HUES64 (cell line): ENCODE measurements around the gene XAGE3.

Experiments
- H3K27ac ChIP-seq: 2 replicates; pipeline ENCODE4 v1.7.0; 2013; ENCODE audit warnings: low read depth, low read length, inconsistent platforms
- H3K27me3 ChIP-seq: 2 replicates; pipeline ENCODE4 v1.6.1; 2013; ENCODE audit warnings: mild to moderate bottlenecking, low read length; ENCODE audit not compliant: insufficient read depth
- H3K36me3 ChIP-seq: 2 replicates; pipeline ENCODE4 v1.6.1; 2013; ENCODE audit warnings: mild to moderate bottlenecking, low read length; ENCODE audit not compliant: insufficient read depth
- H3K4me1 ChIP-seq: 2 replicates; pipeline ENCODE4 v1.6.1; 2013; ENCODE audit warnings: mild to moderate bottlenecking, low read length, moderate library complexity; ENCODE audit not compliant: insufficient read depth
- H3K4me3 ChIP-seq: 2 replicates; pipeline ENCODE4 v1.5.1; 2013; ENCODE audit warnings: mild to moderate bottlenecking, low read length, moderate library complexity
- H3K9ac ChIP-seq: 2 replicates; pipeline ENCODE4 v1.6.1; 2013; ENCODE audit warnings: mild to moderate bottlenecking, low read depth, low read length
- H3K9me3 ChIP-seq: 2 replicates; pipeline ENCODE4 v1.6.1; 2013; ENCODE audit warnings: low read depth, low read length; ENCODE audit not compliant: insufficient read depth
- WGBS: fragments of 150-250, 120-280 bp; methylation state at CpG from one replicate; pipeline ENCODE4 v1.1.7; 2013; ENCODE audit warnings: missing lambda C conversion rate; 5-methylcytosine and 5-hydroxymethylcytosine counted together

The XAGE3 gene

GRCh38 chrX:52830551-52830950, 37.3 kb downstream of the XAGE3 start:
- no peaks in the 10 kb centered on the region for H3K36me3 ChIP-seq
- WGBS: 61% methylated on average over 3 of the region's 3 CpGs
- no peak overlapping the region for H3K27ac ChIP-seq
- H3K9ac ChIP-seq: no peak overlapping the region
- H3K27me3 ChIP-seq: no peaks in the 10 kb centered on the region
- no peak overlapping the region for H3K4me3 ChIP-seq
- H3K9me3 ChIP-seq: no peaks in the 10 kb centered on the region
- H3K4me1 ChIP-seq: no peaks in the 10 kb centered on the region

- H3K9me3 ChIP-seq: no peaks in the 10 kb centered on the region
- WGBS: 33% methylated on average over 2 of the region's 2 CpGs
- H3K36me3 ChIP-seq: no peaks in the 10 kb centered on the region
- no peak overlapping the region for H3K27ac ChIP-seq
- no peaks in the 10 kb centered on the region for H3K27me3 ChIP-seq
- no peak overlapping the region for H3K9ac ChIP-seq
- H3K4me1 ChIP-seq: no peaks in the 10 kb centered on the region
- no peak overlapping the region for H3K4me3 ChIP-seq
Measured at GRCh38 chrX:52824608-52825007, 43.3 kb downstream of the XAGE3 start.

- Histone ChIP-seq H3K9me3 (no peaks in the 10 kb centered on the region), H3K27me3 (peaks cover 2% of the 10 kb centered on the region; the same call in 1 of the 2 replicates), H3K36me3 (no peaks in the 10 kb centered on the region), H3K4me3 (no peak overlapping the region), H3K27ac (no peak overlapping the region), H3K9ac (no peak overlapping the region), H3K4me1 (no peaks in the 10 kb centered on the region)
- 81% methylated on average over 8 of the region's 11 CpGs for WGBS
Measured at GRCh38 chrX:52821079-52821760, 46.7 kb downstream of the XAGE3 start.

GRCh38 chrX:52819788-52820187, 48.1 kb downstream of the XAGE3 start:
- Histone ChIP-seq H3K27me3 (peaks cover 2% of the 10 kb centered on the region; the same call in 1 of the 2 replicates), H3K4me3 (no peak overlapping the region), H3K4me1 (no peaks in the 10 kb centered on the region), H3K36me3 (no peaks in the 10 kb centered on the region), H3K9me3 (no peaks in the 10 kb centered on the region), H3K27ac (no peak overlapping the region), H3K9ac (no peak overlapping the region)
- WGBS: 64% methylated on average over 3 of the region's 4 CpGs
